Lung (tissue), 12 donors: Measurements from ENCODE around the gene CHD8. TPM values are rescaled to one million over a fixed set of nuclear protein-coding genes. Genes with fewer than 3 reads are reported as not detected.

ENCODE experiments used
- ATAC-seq: fragments of 200-7000 bp; cut with Tn5 transposase; one replicate; pipeline ENCODE4 v1.9.1; 2020; ENCODE audit warnings: moderate number of reproducible peaks; ENCODE audit not compliant: insufficient read depth, low FRiP score
- DNase-seq, 3 donors: peaks; one replicate each; pipeline ENCODE4 v3.0.0-alpha.2; 2013 to 2017
- H3K27ac ChIP-seq, 2 donors: one replicate each; pipeline ENCODE4 v1.5.1; 2013; ENCODE audit warnings: mild to moderate bottlenecking in 2 of 2, moderate library complexity in 2 of 2, control low read depth in 1 of 2, inconsistent platforms in 1 of 2, low read depth in 1 of 2, low read length in 1 of 2
- H3K27me3 ChIP-seq, 3 donors: one replicate each; pipeline ENCODE4 v1.5.1; 2013; ENCODE audit warnings: low read length in 2 of 3; ENCODE audit not compliant: control insufficient read depth in 3 of 3, insufficient read depth in 3 of 3
- H3K36me3 ChIP-seq, 4 donors: one replicate each; pipeline ENCODE4 v1.5.1; 2013; ENCODE audit warnings: low read length in 4 of 4, mild to moderate bottlenecking in 1 of 4, moderate library complexity in 1 of 4; ENCODE audit not compliant: control insufficient read depth in 4 of 4, insufficient read depth in 4 of 4
- H3K4me1 ChIP-seq, 5 donors: one replicate each; pipeline ENCODE4 v1.5.1; 2013; ENCODE audit warnings: low read length in 5 of 5, mild to moderate bottlenecking in 2 of 5, moderate library complexity in 1 of 5; ENCODE audit not compliant: control insufficient read depth in 5 of 5, insufficient read depth in 5 of 5
- H3K4me3 ChIP-seq: one replicate; pipeline ENCODE4 v1.5.1; 2013; ENCODE audit warnings: mild to moderate bottlenecking, control low read depth, moderate library complexity
- H3K9ac ChIP-seq, 2 donors: one replicate each; pipeline ENCODE4 v1.5.1; 2013; ENCODE audit warnings: low read length in 2 of 2, control low read depth in 1 of 2; ENCODE audit not compliant: insufficient read depth in 1 of 2
- H3K9me3 ChIP-seq, 4 donors: one replicate each; pipeline ENCODE4 v1.5.1; 2013; ENCODE audit warnings: low read length in 3 of 4, mild to moderate bottlenecking in 1 of 4, moderate library complexity in 1 of 4; ENCODE audit not compliant: control insufficient read depth in 4 of 4, insufficient read depth in 3 of 4
- WGBS, 2 donors: extraction: QIAGEN DNeasy Blood & Tissue Kit; methylation state at CpG; one replicate each; pipeline ENCODE4 v1.1.7; 2013; 5-methylcytosine and 5-hydroxymethylcytosine counted together
- polyA plus RNA-seq, 2 donors: library from polyadenylated mRNA; stranded (reverse); fragments of 200-250 nt; gene quantifications; one replicate each; pipeline ENCODE4 v1.2.1, GENCODE V29; 2013
- total RNA-seq, 2 donors: library from RNA; depleted of rRNA in 1 of 2; stranded (reverse); fragments of >200 nt in 1 of 2; gene quantifications; one replicate each; pipeline ENCODE4 v1.2.1, GENCODE V29; 2014 to 2021
- TF ChIP-seq, protein P1 (sequence below): IDR thresholded peaks from 2 replicates; pipeline ENCODE4 v1.5.1; 2012; ENCODE audit warnings: mild to moderate bottlenecking; ENCODE audit errors: control extremely low read depth, extremely low read depth
- donor health status: control.
- donor health status: control.
- donor health status: Bipolar disorder and iron deficiency.
- donor health status: healthy.
- donor health status: DM: yes; HTN: yes; CAD: no.

The CHD8 gene
- total and polyA plus RNA-seq, 4 donors, result 26.6 to 79.6 (median 50.2) TPM

GRCh38 chr14:21440859-21441258, 15.1 kb downstream of the CHD8 start:
- H3K27ac ChIP-seq, result no peak overlapping the region
- H3K9me3 ChIP-seq, result no peaks in the 10 kb centered on the region
- H3K4me1 ChIP-seq, result peaks cover 0 to 12% (median 3%) of the 10 kb centered on the region in 5 donors
- no peak overlapping the region for H3K4me3 ChIP-seq
- H3K27me3 ChIP-seq, result no peaks in the 10 kb centered on the region
- DNase-seq, result no peak
- H3K9ac ChIP-seq, result no peak overlapping the region
- TF ChIP-seq, protein P1, sequence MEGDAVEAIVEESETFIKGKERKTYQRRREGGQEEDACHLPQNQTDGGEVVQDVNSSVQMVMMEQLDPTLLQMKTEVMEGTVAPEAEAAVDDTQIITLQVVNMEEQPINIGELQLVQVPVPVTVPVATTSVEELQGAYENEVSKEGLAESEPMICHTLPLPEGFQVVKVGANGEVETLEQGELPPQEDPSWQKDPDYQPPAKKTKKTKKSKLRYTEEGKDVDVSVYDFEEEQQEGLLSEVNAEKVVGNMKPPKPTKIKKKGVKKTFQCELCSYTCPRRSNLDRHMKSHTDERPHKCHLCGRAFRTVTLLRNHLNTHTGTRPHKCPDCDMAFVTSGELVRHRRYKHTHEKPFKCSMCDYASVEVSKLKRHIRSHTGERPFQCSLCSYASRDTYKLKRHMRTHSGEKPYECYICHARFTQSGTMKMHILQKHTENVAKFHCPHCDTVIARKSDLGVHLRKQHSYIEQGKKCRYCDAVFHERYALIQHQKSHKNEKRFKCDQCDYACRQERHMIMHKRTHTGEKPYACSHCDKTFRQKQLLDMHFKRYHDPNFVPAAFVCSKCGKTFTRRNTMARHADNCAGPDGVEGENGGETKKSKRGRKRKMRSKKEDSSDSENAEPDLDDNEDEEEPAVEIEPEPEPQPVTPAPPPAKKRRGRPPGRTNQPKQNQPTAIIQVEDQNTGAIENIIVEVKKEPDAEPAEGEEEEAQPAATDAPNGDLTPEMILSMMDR, result no peak
- H3K36me3 ChIP-seq, result peaks cover 0 to 2% (median 0%) of the 10 kb centered on the region in 4 donors
- ATAC-seq, result no peak

- WGBS, 2 donors, result 5 to 6% methylated on average over 31 to 33 of the region's 33 CpGs
- peak overlapping the region; percentile 82 to 87 for H3K27ac ChIP-seq
- H3K4me3 ChIP-seq, result peak overlapping the region; percentile 86
- peak; percentile 100 for ATAC-seq
- H3K36me3 ChIP-seq, result peaks cover 0 to 2% (median 0%) of the 10 kb centered on the region in 4 donors
- H3K27me3 ChIP-seq, result no peaks in the 10 kb centered on the region
- peak; percentile 99 to 100 (median 100) for DNase-seq
- H3K9ac ChIP-seq, result peak overlapping the region; percentile 82 to 96
- no peaks in the 10 kb centered on the region for H3K9me3 ChIP-seq
- TF ChIP-seq, protein P1, result no peak
- peaks cover 0 to 22% (median 4%) of the 10 kb centered on the region in 5 donors for H3K4me1 ChIP-seq
These were observed 18.6 kb downstream of the CHD8 start for GRCh38 chr14:21437063-21437901.

GRCh38 chr14:21436567-21437062, 19.3 kb downstream of the CHD8 start:
- H3K4me1 ChIP-seq, result peaks cover 0 to 22% (median 4%) of the 10 kb centered on the region in 5 donors
- peak overlapping the region; percentile 82 to 87 for H3K27ac ChIP-seq
- 0 to 1% methylated on average over 11 of the region's 11 CpGs for WGBS, 2 donors
- no peaks in the 10 kb centered on the region for H3K27me3 ChIP-seq
- peak overlapping the region; percentile 65 to 76 for H3K9ac ChIP-seq
- H3K9me3 ChIP-seq, result no peaks in the 10 kb centered on the region
- TF ChIP-seq, protein P1, result no peak
- DNase-seq (peak in 1 of 3 donors; percentile 31), ATAC-seq (no peak)
- H3K36me3 ChIP-seq, result peaks cover 0 to 2% (median under 1%) of the 10 kb centered on the region in 4 donors
- peak overlapping the region; percentile 86 for H3K4me3 ChIP-seq
